Measurements from ENCODE around the gene SLC38A8.
A peak's percentile ranks its signal among the peaks of the same experiment; 100 is the strongest.

Gene SLC38A8

GRCh38 chr16:84027625-84028024, 15.0 kb downstream of the SLC38A8 start:
- ATAC-seq: no peak

- ATAC-seq: no peak
Observed at GRCh38 chr16:84026606-84027005, 16.0 kb downstream of the SLC38A8 start.

- ATAC-seq: no peak
Observed at GRCh38 chr16:84024854-84025253, 17.7 kb downstream of the SLC38A8 start.

GRCh38 chr16:84022644-84023043, 20.0 kb downstream of the SLC38A8 start:
- ATAC-seq: no peak

GRCh38 chr16:84021488-84021887, 21.1 kb downstream of the SLC38A8 start:
- ATAC-seq: no peak

- ATAC-seq: no peak
Observed at GRCh38 chr16:84020353-84020752, 22.2 kb downstream of the SLC38A8 start.

GRCh38 chr16:84018710-84019109, 23.9 kb downstream of the SLC38A8 start:
- ATAC-seq: no peak

GRCh38 chr16:84016477-84016876, 26.1 kb downstream of the SLC38A8 start:
- no peak for ATAC-seq

GRCh38 chr16:84015399-84015798, 27.2 kb downstream of the SLC38A8 start:
- ATAC-seq: no peak

- ATAC-seq: no peak
Observed at GRCh38 chr16:84014570-84015327, 27.8 kb downstream of the SLC38A8 start.

- peak; percentile 58 to 71 for ATAC-seq
Observed at GRCh38 chr16:84013787-84014569, 28.6 kb downstream of the SLC38A8 start.

- no peak for ATAC-seq
Observed at GRCh38 chr16:84009282-84009681, 33.3 kb downstream of the SLC38A8 start.

- no peak for ATAC-seq
Observed at GRCh38 chr16:84007965-84008364, 34.6 kb downstream of the SLC38A8 start.

GRCh38 chr16:84007520-84007919, 35.1 kb downstream of the SLC38A8 start:
- no peak for ATAC-seq

GRCh38 chr16:84005391-84005790, 37.2 kb downstream of the SLC38A8 start:
- ATAC-seq: no peak

- ATAC-seq: no peak
Observed at GRCh38 chr16:84004442-84004841, 38.2 kb downstream of the SLC38A8 start.

GRCh38 chr16:84003038-84003437, 39.6 kb downstream of the SLC38A8 start:
- no peak for ATAC-seq

- ATAC-seq: no peak
Observed at GRCh38 chr16:84001726-84002125, 40.9 kb downstream of the SLC38A8 start.

GRCh38 chr16:84000989-84001642, 41.5 kb downstream of the SLC38A8 start:
- ATAC-seq: no peak

GRCh38 chr16:83998091-83998490, 44.5 kb downstream of the SLC38A8 start:
- no peak for ATAC-seq

- ATAC-seq: no peak
Observed at GRCh38 chr16:83996481-83997252, 45.9 kb downstream of the SLC38A8 start.

GRCh38 chr16:83995754-83996153, 46.8 kb downstream of the SLC38A8 start:
- no peak for ATAC-seq

GRCh38 chr16:83994703-83995102, 47.9 kb downstream of the SLC38A8 start:
- no peak for ATAC-seq

Measured in activated CD4-positive, CD25-positive, alpha-beta regulatory T cell treated with anti-CD3 and anti-CD28 coated beads, Interleukin-2, amount 50 U/mL, for 24 hours (primary cell).